ENCODE results near the gene SUGCT.

DNA sequence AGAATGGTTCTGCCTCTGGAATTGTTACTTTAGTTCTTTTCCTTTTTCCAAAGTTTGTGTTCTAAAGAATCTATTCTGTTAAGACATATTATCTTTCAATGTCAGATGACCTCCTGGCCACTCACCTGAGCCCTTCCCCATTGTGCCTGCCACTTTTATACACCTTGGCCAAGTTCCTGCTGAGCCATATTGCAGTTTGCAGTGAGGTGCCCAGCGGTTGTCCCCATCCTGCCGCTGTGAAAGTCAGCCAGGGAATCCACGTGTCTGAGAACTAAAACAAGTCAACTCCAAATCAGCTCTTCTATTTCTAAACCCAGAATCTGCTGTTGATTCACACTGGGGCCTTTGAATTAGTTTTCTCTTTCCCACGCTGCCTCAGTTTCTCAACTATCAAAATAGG lies 641.1 kb downstream of the SUGCT start:
- TF ChIP-seq, protein P1, sequence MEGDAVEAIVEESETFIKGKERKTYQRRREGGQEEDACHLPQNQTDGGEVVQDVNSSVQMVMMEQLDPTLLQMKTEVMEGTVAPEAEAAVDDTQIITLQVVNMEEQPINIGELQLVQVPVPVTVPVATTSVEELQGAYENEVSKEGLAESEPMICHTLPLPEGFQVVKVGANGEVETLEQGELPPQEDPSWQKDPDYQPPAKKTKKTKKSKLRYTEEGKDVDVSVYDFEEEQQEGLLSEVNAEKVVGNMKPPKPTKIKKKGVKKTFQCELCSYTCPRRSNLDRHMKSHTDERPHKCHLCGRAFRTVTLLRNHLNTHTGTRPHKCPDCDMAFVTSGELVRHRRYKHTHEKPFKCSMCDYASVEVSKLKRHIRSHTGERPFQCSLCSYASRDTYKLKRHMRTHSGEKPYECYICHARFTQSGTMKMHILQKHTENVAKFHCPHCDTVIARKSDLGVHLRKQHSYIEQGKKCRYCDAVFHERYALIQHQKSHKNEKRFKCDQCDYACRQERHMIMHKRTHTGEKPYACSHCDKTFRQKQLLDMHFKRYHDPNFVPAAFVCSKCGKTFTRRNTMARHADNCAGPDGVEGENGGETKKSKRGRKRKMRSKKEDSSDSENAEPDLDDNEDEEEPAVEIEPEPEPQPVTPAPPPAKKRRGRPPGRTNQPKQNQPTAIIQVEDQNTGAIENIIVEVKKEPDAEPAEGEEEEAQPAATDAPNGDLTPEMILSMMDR (IDR thresholded peaks at IDR 0.05; ENCODE audit: insufficient read depth, low read length), result no peak
- TF ChIP-seq, protein P2, sequence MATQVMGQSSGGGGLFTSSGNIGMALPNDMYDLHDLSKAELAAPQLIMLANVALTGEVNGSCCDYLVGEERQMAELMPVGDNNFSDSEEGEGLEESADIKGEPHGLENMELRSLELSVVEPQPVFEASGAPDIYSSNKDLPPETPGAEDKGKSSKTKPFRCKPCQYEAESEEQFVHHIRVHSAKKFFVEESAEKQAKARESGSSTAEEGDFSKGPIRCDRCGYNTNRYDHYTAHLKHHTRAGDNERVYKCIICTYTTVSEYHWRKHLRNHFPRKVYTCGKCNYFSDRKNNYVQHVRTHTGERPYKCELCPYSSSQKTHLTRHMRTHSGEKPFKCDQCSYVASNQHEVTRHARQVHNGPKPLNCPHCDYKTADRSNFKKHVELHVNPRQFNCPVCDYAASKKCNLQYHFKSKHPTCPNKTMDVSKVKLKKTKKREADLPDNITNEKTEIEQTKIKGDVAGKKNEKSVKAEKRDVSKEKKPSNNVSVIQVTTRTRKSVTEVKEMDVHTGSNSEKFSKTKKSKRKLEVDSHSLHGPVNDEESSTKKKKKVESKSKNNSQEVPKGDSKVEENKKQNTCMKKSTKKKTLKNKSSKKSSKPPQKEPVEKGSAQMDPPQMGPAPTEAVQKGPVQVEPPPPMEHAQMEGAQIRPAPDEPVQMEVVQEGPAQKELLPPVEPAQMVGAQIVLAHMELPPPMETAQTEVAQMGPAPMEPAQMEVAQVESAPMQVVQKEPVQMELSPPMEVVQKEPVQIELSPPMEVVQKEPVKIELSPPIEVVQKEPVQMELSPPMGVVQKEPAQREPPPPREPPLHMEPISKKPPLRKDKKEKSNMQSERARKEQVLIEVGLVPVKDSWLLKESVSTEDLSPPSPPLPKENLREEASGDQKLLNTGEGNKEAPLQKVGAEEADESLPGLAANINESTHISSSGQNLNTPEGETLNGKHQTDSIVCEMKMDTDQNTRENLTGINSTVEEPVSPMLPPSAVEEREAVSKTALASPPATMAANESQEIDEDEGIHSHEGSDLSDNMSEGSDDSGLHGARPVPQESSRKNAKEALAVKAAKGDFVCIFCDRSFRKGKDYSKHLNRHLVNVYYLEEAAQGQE (IDR thresholded peaks at IDR 0.05; ENCODE audit: insufficient replicate concordance, low read depth), result no peak
- TF ChIP-seq GABPA (IDR thresholded peaks at IDR 0.05; ENCODE audit: low read depth), result no peak
